CD4-positive, alpha-beta T cell (primary cell): ENCODE results near the gene PSMC3. TPM values are rescaled to one million over a fixed set of nuclear protein-coding genes. Genes with fewer than 3 reads are reported as not detected.

Experiments used
- ATAC-seq: fragments of 200-7000 bp; cut with Tn5 transposase; one replicate; pipeline ENCODE4 v1.10.0; 2022; ENCODE audit warnings: mild to moderate bottlenecking; ENCODE audit not compliant: poor library complexity
- CTCF ChIA-PET: fragments of 350-600 bp; sonication (Branson Sonifier 250); formaldehyde crosslinking; loops from one replicate; lab custom pipeline; 2021; ENCODE audit warnings: antibody characterized with exemption, inconsistent platforms; lab: Charles Lee
- POLR2A ChIA-PET: fragments of 350-600 bp; sonication (Branson Sonifier 250); formaldehyde crosslinking; loops from one replicate; lab custom pipeline; 2021; ENCODE audit warnings: antibody characterized with exemption, inconsistent platforms; lab: Charles Lee
- DNase-seq, 14 experiments: peaks; one replicate each; pipeline ENCODE4 v3.0.0-alpha.2; 2013 to 2020; ENCODE audit warnings: mixed read lengths in 2 of 14
- H3K27ac ChIP-seq, 2 donors: one replicate each; pipeline versions ENCODE4 v1.5.1 to v1.7.0; 2013; ENCODE audit warnings: low read length in 2 of 2, low read depth in 1 of 2, mild to moderate bottlenecking in 1 of 2
- H3K27me3 ChIP-seq, 2 experiments: 1 replicate in 1 of 2; 2 replicates in 1 of 2; pipeline versions ENCODE4 v1.6.1 to v1.7.0; 2013; ENCODE audit warnings: low read length in 2 of 2, control low read depth in 1 of 2, mild to moderate bottlenecking in 1 of 2, moderate library complexity in 1 of 2; ENCODE audit not compliant: insufficient read depth in 2 of 2, control insufficient read depth in 1 of 2
- H3K36me3 ChIP-seq: one replicate; pipeline ENCODE4 v1.6.1; 2013; ENCODE audit warnings: low read length, control low read depth; ENCODE audit not compliant: insufficient read depth
- H3K4me1 ChIP-seq: one replicate; pipeline ENCODE4 v1.6.1; 2013; ENCODE audit warnings: low read length, control low read depth; ENCODE audit not compliant: insufficient read depth
- H3K4me3 ChIP-seq: one replicate; pipeline ENCODE4 v1.5.1; 2013; ENCODE audit warnings: mild to moderate bottlenecking, low read length, moderate library complexity
- H3K9me3 ChIP-seq, 2 experiments: 1 replicate in 1 of 2; 2 replicates in 1 of 2; pipeline versions ENCODE4 v1.6.1 to v1.7.0; 2013; ENCODE audit warnings: low read length in 2 of 2, mild to moderate bottlenecking in 2 of 2, control low read depth in 1 of 2, moderate library complexity in 1 of 2; ENCODE audit not compliant: control insufficient read depth in 1 of 2, insufficient read depth in 1 of 2
- H3K27ac Mint-ChIP-seq: one replicate; pipeline ENCODE4 v1.8.0; 2020; ENCODE audit warnings: mixed read lengths
- H3K27me3 Mint-ChIP-seq: one replicate; pipeline ENCODE4 v1.8.0; 2021; ENCODE audit warnings: mixed read lengths
- H3K36me3 Mint-ChIP-seq: one replicate; pipeline ENCODE4 v1.8.0; 2021; ENCODE audit warnings: low read depth, mixed read lengths
- H3K4me1 Mint-ChIP-seq: one replicate; pipeline ENCODE4 v1.8.0; 2021; ENCODE audit warnings: low read depth, mixed read lengths
- H3K4me3 Mint-ChIP-seq: one replicate; pipeline ENCODE4 v1.8.0; 2020; ENCODE audit warnings: mild to moderate bottlenecking, mixed read lengths
- H3K9me3 Mint-ChIP-seq: one replicate; pipeline ENCODE4 v1.8.0; 2020; ENCODE audit warnings: mixed read lengths
- intact Hi-C, 2 experiments: fragments of 100-400 bp; cut with DNase I in 1 of 2; cut with micrococcal nuclease in 1 of 2; formaldehyde crosslinking; loops; one replicate each; pipeline versions ENCODE4 v1.15.1 to v1.9.0; 2023 to 2025; cut with DNase I, micrococcal nuclease
- total RNA-seq, 174 experiments: library from RNA in 2 of 174; stranded (reverse) in 2 of 174; gene quantifications; one replicate each; pipeline ENCODE4 v1.2.3 and lab custom pipeline; 2021 to 2026
- TF ChIP-seq, protein P1 (sequence below): fragments of 200-600 bp; IDR thresholded peaks from one replicate; pipeline ENCODE4 v1.8.0; 2022; ENCODE audit warnings: antibody characterized with exemption, mild to moderate bottlenecking

The PSMC3 gene
- total RNA-seq, 2 experiments from 2014 or later, result 51.3 to 59.5 TPM

DNA sequence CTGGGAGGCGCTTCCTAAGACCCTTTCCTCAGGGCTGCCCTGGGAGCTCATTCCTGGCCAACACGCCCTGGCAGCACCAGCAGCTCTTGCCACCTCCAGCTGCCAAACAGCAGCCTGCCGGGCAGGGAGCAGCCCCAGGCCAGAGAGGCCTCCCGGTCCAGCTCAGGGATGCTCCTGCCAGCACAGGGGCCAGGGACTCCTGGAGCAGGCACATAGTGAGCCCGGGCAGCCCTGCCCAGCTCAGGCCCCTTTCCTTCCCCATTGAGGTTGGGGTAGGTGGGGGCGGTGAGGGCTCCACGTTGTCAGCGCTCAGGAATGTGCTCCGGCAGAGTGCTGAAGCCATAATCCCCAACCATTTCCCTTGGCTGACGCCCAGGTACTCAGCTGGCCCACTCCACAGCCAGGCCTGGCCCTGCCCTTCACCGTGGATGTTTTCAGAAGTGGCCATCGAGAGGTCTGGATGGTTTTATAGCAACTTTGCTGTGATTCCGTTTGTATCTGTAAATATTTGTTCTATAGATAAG lies 10.2 kb downstream of the PSMC3 start:
- Histone ChIP-seq H3K4me3 (no peak overlapping the region), H3K36me3 (peaks cover 61% of the 10 kb centered on the region), H3K4me1 (peaks cover 8% of the 10 kb centered on the region), H3K27ac (no peak overlapping the region), H3K27me3 (no peaks in the 10 kb centered on the region), H3K9me3 (no peaks in the 10 kb centered on the region)
- CTCF ChIA-PET, result no interaction called here
- Mint-ChIP-seq H3K9me3 (no peaks in the 10 kb centered on the region), H3K36me3 (peaks cover 70% of the 10 kb centered on the region), H3K27ac (no peak overlapping the region), H3K4me1 (no peaks in the 10 kb centered on the region), H3K27me3 (no peaks in the 10 kb centered on the region), H3K4me3 (no peak overlapping the region)
- POLR2A ChIA-PET, result interaction anchor here (0.7 kb wide), 1 partner anchor 10 kb away, joined by 3 read pairs; the partner anchor contains the start of gene PSMC3
- TF ChIP-seq, protein P1, sequence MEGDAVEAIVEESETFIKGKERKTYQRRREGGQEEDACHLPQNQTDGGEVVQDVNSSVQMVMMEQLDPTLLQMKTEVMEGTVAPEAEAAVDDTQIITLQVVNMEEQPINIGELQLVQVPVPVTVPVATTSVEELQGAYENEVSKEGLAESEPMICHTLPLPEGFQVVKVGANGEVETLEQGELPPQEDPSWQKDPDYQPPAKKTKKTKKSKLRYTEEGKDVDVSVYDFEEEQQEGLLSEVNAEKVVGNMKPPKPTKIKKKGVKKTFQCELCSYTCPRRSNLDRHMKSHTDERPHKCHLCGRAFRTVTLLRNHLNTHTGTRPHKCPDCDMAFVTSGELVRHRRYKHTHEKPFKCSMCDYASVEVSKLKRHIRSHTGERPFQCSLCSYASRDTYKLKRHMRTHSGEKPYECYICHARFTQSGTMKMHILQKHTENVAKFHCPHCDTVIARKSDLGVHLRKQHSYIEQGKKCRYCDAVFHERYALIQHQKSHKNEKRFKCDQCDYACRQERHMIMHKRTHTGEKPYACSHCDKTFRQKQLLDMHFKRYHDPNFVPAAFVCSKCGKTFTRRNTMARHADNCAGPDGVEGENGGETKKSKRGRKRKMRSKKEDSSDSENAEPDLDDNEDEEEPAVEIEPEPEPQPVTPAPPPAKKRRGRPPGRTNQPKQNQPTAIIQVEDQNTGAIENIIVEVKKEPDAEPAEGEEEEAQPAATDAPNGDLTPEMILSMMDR, result no peak
- DNase-seq (peak in 1 of 14 experiments; percentile 13), ATAC-seq (no peak)
- intact Hi-C loops, result no loop called here

DNA sequence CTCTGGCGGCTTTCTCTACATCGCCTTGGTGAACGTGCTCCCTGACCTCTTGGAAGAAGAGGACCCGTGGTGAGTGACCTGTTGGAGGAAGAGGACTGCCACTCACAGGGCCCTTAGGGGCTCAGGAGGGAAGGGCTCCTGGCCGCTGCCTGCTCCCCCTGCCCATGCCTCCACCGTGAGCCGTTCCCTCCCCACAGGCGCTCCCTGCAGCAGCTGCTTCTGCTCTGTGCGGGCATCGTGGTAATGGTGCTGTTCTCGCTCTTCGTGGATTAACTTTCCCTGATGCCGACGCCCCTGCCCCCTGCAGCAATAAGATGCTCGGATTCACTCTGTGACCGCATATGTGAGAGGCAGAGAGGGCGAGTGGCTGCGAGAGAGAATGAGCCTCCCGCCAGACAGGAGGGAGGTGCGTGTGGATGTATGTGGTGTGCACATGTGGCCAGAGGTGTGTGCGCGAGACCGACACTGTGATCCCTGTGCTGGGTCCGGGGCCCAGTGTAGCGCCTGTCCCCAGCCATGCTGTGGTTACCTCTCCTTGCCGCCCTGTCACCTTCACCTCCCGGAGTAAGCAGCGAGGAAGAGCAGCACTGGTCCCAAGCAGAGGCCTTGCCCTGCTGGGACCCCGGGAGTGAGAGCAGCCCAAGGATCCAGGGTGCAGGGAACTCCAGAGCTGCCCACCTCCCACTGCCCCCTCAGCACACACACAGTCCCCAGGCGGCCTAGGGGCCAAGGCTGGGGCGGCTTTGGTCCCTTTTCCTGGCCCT lies 11.0 kb downstream of the PSMC3 start:
- no peaks in the 10 kb centered on the region for H3K27me3 ChIP-seq
- ChIA-PET CTCF (no interaction called here), POLR2A (interaction anchor here (0.7 kb wide), 1 partner anchor 11 kb away, joined by 3 read pairs; the partner anchor contains the start of gene PSMC3)
- Mint-ChIP-seq H3K4me1 (no peaks in the 10 kb centered on the region), H3K9me3 (no peaks in the 10 kb centered on the region), H3K36me3 (peaks cover 64% of the 10 kb centered on the region), H3K27ac (no peak overlapping the region), H3K4me3 (no peak overlapping the region), H3K27me3 (no peaks in the 10 kb centered on the region)
- H3K27ac ChIP-seq, result no peak overlapping the region
- H3K4me3 ChIP-seq, result no peak overlapping the region
- H3K4me1 ChIP-seq, result peaks cover 11% of the 10 kb centered on the region
- H3K36me3 ChIP-seq, result peaks cover 55% of the 10 kb centered on the region
- H3K9me3 ChIP-seq, result no peaks in the 10 kb centered on the region
- ATAC-seq (no peak), DNase-seq (peak in 1 of 14 experiments; percentile 16)
- TF ChIP-seq, protein P1, result no peak
- intact Hi-C loops, result no loop called here

DNA sequence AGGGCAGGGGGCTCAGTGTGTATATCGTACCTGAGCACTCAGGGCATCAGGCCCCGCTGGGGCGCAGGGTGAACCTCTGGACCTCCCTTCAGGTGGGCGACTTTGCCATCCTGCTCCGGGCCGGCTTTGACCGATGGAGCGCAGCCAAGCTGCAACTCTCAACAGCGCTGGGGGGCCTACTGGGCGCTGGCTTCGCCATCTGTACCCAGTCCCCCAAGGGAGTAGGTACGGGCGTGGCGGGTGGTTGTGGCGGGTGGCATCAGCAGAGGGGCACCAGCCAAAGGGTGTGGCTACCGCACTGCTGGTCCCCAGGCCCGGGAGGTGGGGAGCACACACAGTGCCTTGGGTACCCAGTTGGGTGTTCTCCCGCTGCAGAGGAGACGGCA lies 11.6 kb downstream of the PSMC3 start:
- Histone ChIP-seq H3K9me3 (no peaks in the 10 kb centered on the region), H3K27ac (no peak overlapping the region), H3K4me3 (no peak overlapping the region), H3K4me1 (peaks cover 17% of the 10 kb centered on the region), H3K27me3 (no peaks in the 10 kb centered on the region), H3K36me3 (peaks cover 49% of the 10 kb centered on the region)
- ATAC-seq, result no peak
- Mint-ChIP-seq H3K9me3 (no peaks in the 10 kb centered on the region), H3K36me3 (peaks cover 58% of the 10 kb centered on the region), H3K4me1 (no peaks in the 10 kb centered on the region), H3K4me3 (no peak overlapping the region), H3K27ac (no peak overlapping the region), H3K27me3 (no peaks in the 10 kb centered on the region)
- DNase-seq, result peak in 1 of 14 experiments; percentile 14
- ChIA-PET POLR2A (no interaction called here), CTCF (no interaction called here)
- TF ChIP-seq, protein P1, result no peak
- intact Hi-C loops, result no loop called here
